H1 (cell line): Measurements from ENCODE around the gene CDH12. TPM values are rescaled to one million over a fixed set of nuclear protein-coding genes. Genes with fewer than 3 reads are reported as not detected.

Experiments
- CTCF ChIA-PET: fragments of 300-600 bp; sonication (Branson Sonifier 250); formaldehyde crosslinking; loops from one replicate; lab custom pipeline; 2021; ENCODE audit not compliant: partially characterized antibody; lab: Charles Lee
- POLR2A ChIA-PET: fragments of 300-600 bp; sonication (Branson Sonifier 250); formaldehyde crosslinking; loops from one replicate; lab custom pipeline; 2021; ENCODE audit warnings: inconsistent platforms; ENCODE audit not compliant: partially characterized antibody; lab: Charles Lee
- DNase-seq, 2 experiments: peaks; one replicate each; pipeline versions ENCODE4 v3.0.0 to v3.0.0-alpha.2; 2010 to 2022; ENCODE audit warnings: low spot score in 2 of 2, low read depth in 1 of 2, mixed read lengths in 1 of 2
- FAIRE-seq: peaks from 2 replicates; lab custom pipeline; 2011; peaks lifted over from hg19 to GRCh38; lab: Jason Lieb, UNC
- H2AFZ ChIP-seq: 2 replicates; pipeline ENCODE4 v1.8.1; 2012; ENCODE audit warnings: low read length, inconsistent platforms
- H2AK5ac ChIP-seq: 2 replicates; pipeline ENCODE4 v1.6.1; 2013; ENCODE audit warnings: low read depth, low read length
- H2BK120ac ChIP-seq: replicated peaks from 2 replicates; pipeline ENCODE3; 2013; ENCODE audit warnings: low read depth, low read length, inconsistent platforms
- H2BK12ac ChIP-seq: 2 replicates; pipeline ENCODE4 v1.6.1; 2013; ENCODE audit warnings: low read depth, low read length
- H2BK15ac ChIP-seq: 2 replicates; pipeline ENCODE4 v1.6.1; 2013; ENCODE audit warnings: low read length
- H2BK20ac ChIP-seq: 2 replicates; pipeline ENCODE4 v1.6.1; 2013; ENCODE audit warnings: low read length
- H2BK5ac ChIP-seq: 2 replicates; pipeline ENCODE4 v1.6.1; 2013; ENCODE audit warnings: low read depth, low read length
- H3K14ac ChIP-seq: 2 replicates; pipeline ENCODE4 v1.6.1; 2013; ENCODE audit warnings: inconsistent platforms; ENCODE audit not compliant: insufficient read length
- H3K18ac ChIP-seq: 2 replicates; pipeline ENCODE4 v1.6.1; 2013; ENCODE audit warnings: low read length; ENCODE audit errors: extremely low read depth
- H3K23ac ChIP-seq: 2 replicates; pipeline ENCODE4 v1.6.1; 2013; ENCODE audit warnings: inconsistent platforms; ENCODE audit not compliant: insufficient read length
- H3K23me2 ChIP-seq: 2 replicates; pipeline ENCODE4 v1.6.1; 2013; ENCODE audit warnings: low read depth, low read length
- H3K27ac ChIP-seq: 2 replicates; pipeline ENCODE4 v1.6.1; 2011; ENCODE audit warnings: low read depth, low read length, inconsistent platforms
- H3K27me3 ChIP-seq, 4 experiments: replicated peaks in 1 of 4; 1 replicate in 1 of 4; 2 replicates in 3 of 4; pipeline versions ENCODE4 v1.6.1 to v1.8.1; 2011 to 2013; ENCODE audit warnings: low read length in 3 of 4, mild to moderate bottlenecking in 3 of 4, inconsistent platforms in 2 of 4, mixed read lengths in 2 of 4, moderate library complexity in 1 of 4; ENCODE audit not compliant: control insufficient read depth in 3 of 4, insufficient read depth in 3 of 4; ENCODE audit errors: extremely low read depth in 1 of 4
- H3K36me3 ChIP-seq, 4 experiments: 2 replicates each; pipeline versions ENCODE4 v1.6.1 to v1.8.1; 2011 to 2013; ENCODE audit warnings: mild to moderate bottlenecking in 4 of 4, low read length in 3 of 4, moderate library complexity in 2 of 4, control low read depth in 1 of 4, inconsistent platforms in 1 of 4; ENCODE audit not compliant: insufficient read depth in 4 of 4, control insufficient read depth in 2 of 4
- H3K4ac ChIP-seq: replicated peaks from 2 replicates; pipeline ENCODE3; 2013; ENCODE audit warnings: low read length, low read depth, mixed read lengths, inconsistent platforms; ENCODE audit not compliant: insufficient read length
- H3K4me1 ChIP-seq, 4 experiments: replicated peaks in 1 of 4; 1 replicate in 1 of 4; 2 replicates in 3 of 4; pipeline versions ENCODE4 v1.6.1 to v1.8.1; 2011 to 2013; ENCODE audit warnings: low read length in 3 of 4, inconsistent platforms in 2 of 4, mixed read lengths in 1 of 4; ENCODE audit not compliant: insufficient read depth in 4 of 4, control insufficient read depth in 3 of 4
- H3K4me2 ChIP-seq, 2 experiments: 2 replicates each; pipeline versions ENCODE4 v1.6.1 to v1.8.1; 2011 to 2013; ENCODE audit warnings: low read depth in 2 of 2, low read length in 2 of 2, control low read depth in 1 of 2, inconsistent platforms in 1 of 2, mild to moderate bottlenecking in 1 of 2; ENCODE audit not compliant: insufficient read depth in 1 of 2
- H3K4me3 ChIP-seq, 4 experiments: fragments of 200-600, 300-600 bp in 1 of 4; sonication (generic), shearing (Covaris generic), sonication (Bioruptor Twin) in 1 of 4; 2 replicates each; pipeline versions ENCODE4 v1.5.1 to v1.8.1; 2011 to 2016; ENCODE audit warnings: low read length in 4 of 4, low read depth in 3 of 4, control low read depth in 2 of 4, inconsistent platforms in 2 of 4, mild to moderate bottlenecking in 2 of 4, mixed read lengths in 1 of 4, moderate library complexity in 1 of 4; ENCODE audit not compliant: insufficient read depth in 2 of 4; ENCODE audit errors: extremely low read depth in 1 of 4
- H3K56ac ChIP-seq: replicated peaks from 2 replicates; pipeline ENCODE3; 2013; ENCODE audit warnings: low read depth, mild to moderate bottlenecking, mixed read lengths, low read length, inconsistent platforms; ENCODE audit not compliant: insufficient read length
- H3K79me1 ChIP-seq: 2 replicates; pipeline ENCODE4 v1.6.1; 2013; ENCODE audit warnings: low read depth, low read length, control low read depth
- H3K79me2 ChIP-seq, 2 experiments: 2 replicates each; pipeline versions ENCODE4 v1.6.1 to v1.8.1; 2012 to 2013; ENCODE audit warnings: low read length in 2 of 2, mild to moderate bottlenecking in 2 of 2, inconsistent platforms in 1 of 2; ENCODE audit not compliant: insufficient read depth in 2 of 2, control insufficient read depth in 1 of 2
- H3K9ac ChIP-seq, 4 experiments: replicated peaks in 1 of 4; 1 replicate in 1 of 4; 2 replicates in 3 of 4; pipeline versions ENCODE4 v1.6.1 to v1.8.1; 2011 to 2013; ENCODE audit warnings: low read depth in 3 of 4, low read length in 3 of 4, control low read depth in 2 of 4, mild to moderate bottlenecking in 2 of 4, moderate library complexity in 2 of 4, inconsistent platforms in 1 of 4; ENCODE audit errors: extremely low read depth in 1 of 4
- H3K9me3 ChIP-seq, 2 experiments: 2 replicates each; pipeline versions ENCODE4 v1.6.1 to v1.8.1; 2012 to 2013; ENCODE audit warnings: mild to moderate bottlenecking in 2 of 2, moderate library complexity in 2 of 2, control low read depth in 1 of 2, inconsistent platforms in 1 of 2, low read depth in 1 of 2, low read length in 1 of 2, mixed read lengths in 1 of 2; ENCODE audit not compliant: insufficient read depth in 2 of 2
- H4K20me1 ChIP-seq, 2 experiments: replicated peaks in 1 of 2; 2 replicates each; pipeline versions ENCODE3 to v1.8.1; 2011 to 2013; ENCODE audit warnings: inconsistent platforms in 2 of 2, low read length in 2 of 2, mild to moderate bottlenecking in 1 of 2; ENCODE audit not compliant: insufficient read depth in 2 of 2, control insufficient read depth in 1 of 2
- H4K5ac ChIP-seq: 2 replicates; pipeline ENCODE4 v1.6.1; 2013; ENCODE audit warnings: low read length, low read depth, mixed read lengths, inconsistent platforms; ENCODE audit not compliant: insufficient read length
- H4K8ac ChIP-seq: 2 replicates; pipeline ENCODE4 v1.8.0; 2013; ENCODE audit warnings: mild to moderate bottlenecking, moderate library complexity, low read length, inconsistent platforms; ENCODE audit not compliant: insufficient read depth; ENCODE audit errors: extremely low read depth
- H4K91ac ChIP-seq: replicated peaks from 2 replicates; pipeline ENCODE3; 2013; ENCODE audit warnings: low read length, mixed read lengths, inconsistent platforms; ENCODE audit not compliant: insufficient read length
- BCL11A ChIP-seq, 2 experiments: IDR thresholded peaks; one replicate each; pipeline ENCODE4 v1.6.1; 2011; ENCODE audit warnings: low read depth in 2 of 2, low read length in 2 of 2, mild to moderate bottlenecking in 2 of 2
- CHD2 ChIP-seq: IDR thresholded peaks from 2 replicates; pipeline ENCODE4 v1.6.1; 2012; ENCODE audit warnings: low read length, improper control_type of control experiment
- E2F6 ChIP-seq: IDR thresholded peaks from 2 replicates; pipeline ENCODE4 v1.6.1; 2012; ENCODE audit warnings: inconsistent platforms
- GTF2F1 ChIP-seq: IDR thresholded peaks from 2 replicates; pipeline ENCODE4 v1.6.1; 2012; ENCODE audit warnings: low read depth, low read length, improper control_type of control experiment, borderline replicate concordance
- KDM1A ChIP-seq: fragments of 200-600, 300-600 bp; sonication (generic); IDR thresholded peaks from 2 replicates; pipeline ENCODE4 v1.7.1; 2016; ENCODE audit warnings: mild to moderate bottlenecking, low read length, borderline replicate concordance
- KDM4A ChIP-seq: IDR thresholded peaks from one replicate; pipeline ENCODE4 v1.7.1; 2012; ENCODE audit warnings: low read depth, mild to moderate bottlenecking, moderate library complexity, low read length, inconsistent platforms; ENCODE audit not compliant: severe bottlenecking
- MAFK ChIP-seq: IDR thresholded peaks from 2 replicates; pipeline ENCODE4 v1.6.1; 2012; ENCODE audit warnings: low read depth, mild to moderate bottlenecking, improper control_type of control experiment, low read length
- MAX ChIP-seq: IDR thresholded peaks from 2 replicates; pipeline ENCODE4 v1.6.1; 2012; ENCODE audit warnings: inconsistent platforms
- RFX5 ChIP-seq: IDR thresholded peaks from 2 replicates; pipeline ENCODE4 v1.6.1; 2011; ENCODE audit warnings: low read depth, low read length, improper control_type of control experiment, borderline replicate concordance
- SIX5 ChIP-seq: IDR thresholded peaks from 2 replicates; pipeline ENCODE4 v1.6.1; 2011; ENCODE audit warnings: mild to moderate bottlenecking, low read depth, low read length
- SP4 ChIP-seq: IDR thresholded peaks from 2 replicates; pipeline ENCODE4 v1.6.1; 2012; ENCODE audit warnings: low read length, inconsistent platforms
- SRF ChIP-seq: IDR thresholded peaks from 2 replicates; pipeline ENCODE4 v1.6.1; 2011; ENCODE audit warnings: mild to moderate bottlenecking, low read depth, low read length, moderate library complexity
- SUZ12 ChIP-seq: fragments of 200-600 bp; sonication (generic); IDR thresholded peaks from 2 replicates; pipeline ENCODE4 v1.6.1; 2012; ENCODE audit warnings: mild to moderate bottlenecking, inconsistent platforms, low read length, moderate library complexity, mixed read lengths
- TAF7 ChIP-seq: optimal IDR thresholded peaks from 2 replicates; pipeline ENCODE3; 2011; ENCODE audit warnings: low read depth, mild to moderate bottlenecking, inconsistent platforms, low read length, moderate library complexity, borderline replicate concordance
- TBP ChIP-seq: IDR thresholded peaks from 2 replicates; pipeline ENCODE4 v1.6.1; 2011; ENCODE audit warnings: low read depth, low read length, improper control_type of control experiment
- WGBS, 2 experiments: shearing (Covaris generic) in 1 of 2; methylation state at CpG; one replicate each; pipeline versions ENCODE4 v1.1.6 to v1.1.7; 2013 to 2015; ENCODE audit warnings: low lambda C conversion rate in 2 of 2, mixed read lengths in 2 of 2, inconsistent platforms in 1 of 2, low coverage in 1 of 2, missing lambda C conversion rate in 1 of 2; ENCODE audit not compliant: insufficient replicate concordance in 2 of 2, insufficient coverage in 1 of 2, insufficient read length in 1 of 2; ENCODE audit errors: extremely low coverage in 1 of 2, missing lambda C conversion rate in 1 of 2; 5-methylcytosine and 5-hydroxymethylcytosine counted together
- polyA plus RNA-seq, 7 experiments: library from polyadenylated mRNA; depleted of rRNA in 3 of 7; stranded (reverse) in 5 of 7; unstranded in 2 of 7; fragments of >200 nt in 5 of 7; fragments of 200-250 nt in 2 of 7; gene quantifications; 1 replicate in 5 of 7; 2 replicates in 1 of 7; 4 replicates in 1 of 7; pipeline versions ENCODE4 v1.2.1 to v1.2.3, GENCODE V29; 2011 to 2013; ENCODE audit warnings: missing spikeins in 2 of 7, mixed read lengths in 2 of 7
- total RNA-seq: library from RNA; stranded (reverse); fragmentation: NEBNext Ultra II Directional; extraction: Animal tissue kit (Norgen Biotek cat#: 25700); gene quantifications from 2 replicates; pipeline ENCODE4 v1.2.1, GENCODE V29; 2021

Gene CDH12
- total and polyA plus RNA-seq, 2 of the 8 experiments (the other 6 are each of a cell fraction or from before 2014, with no cell fraction given), result 0.03 TPM; not detected in 1

- DNase-seq (no peak), FAIRE-seq (no peak)
- Histone ChIP-seq H4K8ac (no peak overlapping the region), H2BK20ac (no peak overlapping the region), H2AFZ (no peak overlapping the region), H2BK12ac (no peak overlapping the region), H3K9me3 (no peaks in the 10 kb centered on the region), H3K14ac (no peak overlapping the region), H3K23ac (no peak overlapping the region), H3K9ac (no peak overlapping the region), H2BK5ac (no peak overlapping the region), H3K27ac (no peak overlapping the region), H3K79me1 (no peaks in the 10 kb centered on the region), H4K5ac (no peak overlapping the region), H3K4ac (no peak overlapping the region), H3K4me3 (no peak overlapping the region), H3K23me2 (no peaks in the 10 kb centered on the region), H3K18ac (no peak overlapping the region), H2AK5ac (no peak overlapping the region), H4K20me1 (no peaks in the 10 kb centered on the region), H2BK120ac (no peak overlapping the region), H3K36me3 (no peaks in the 10 kb centered on the region), H3K56ac (no peak overlapping the region), H2BK15ac (no peak overlapping the region), H3K4me1 (no peaks in the 10 kb centered on the region), H4K91ac (no peak overlapping the region), H3K27me3 (no peaks in the 10 kb centered on the region), H3K4me2 (no peak overlapping the region), H3K79me2 (no peaks in the 10 kb centered on the region)
- 75% methylated on average over 5 of the region's 5 CpGs; no CpG with 5 or more reads in 1 of the 2 experiments for WGBS, 2 experiments
- CTCF ChIA-PET, result no interaction called here
- POLR2A ChIA-PET, result no interaction called here
- TF ChIP-seq KDM4A (no peak), SIX5 (no peak), E2F6 (no peak), MAFK (no peak), TAF7 (no peak), MAX (no peak), BCL11A (IDR thresholded peaks at IDR 0.05; ENCODE audit: low read depth in 2 of 2, low read length in 2 of 2) (no peak), SUZ12 (no peak), TBP (no peak), SP4 (no peak), RFX5 (no peak), SRF (no peak), CHD2 (no peak), GTF2F1 (no peak), KDM1A (no peak)
Measured at GRCh38 chr5:21820527-21820926, 1032.6 kb downstream of the CDH12 start.
